Trophoblast cell (in vitro differentiated cells and primary cell): ENCODE data around the gene PCDHB10.
"Not testable (repeated sequence)": the region's sequence is repeated elsewhere in the genome, so short reads cannot be mapped to it uniquely, and the experiment has no call there.

ENCODE experiments used
- DNase-seq, 2 donors: peaks; one replicate each; pipeline ENCODE4 v3.0.0-alpha.2; 2016
- H2AFZ ChIP-seq: 2 replicates; pipeline ENCODE4 v1.6.1; 2013; ENCODE audit warnings: low read length, moderate library complexity, mild to moderate bottlenecking; ENCODE audit not compliant: insufficient read depth, poor library complexity
- H2AK5ac ChIP-seq: 2 replicates; pipeline ENCODE4 v1.6.1; 2013; ENCODE audit warnings: mild to moderate bottlenecking, low read length
- H2BK120ac ChIP-seq: 2 replicates; pipeline ENCODE4 v1.6.1; 2013; ENCODE audit warnings: low read length, mild to moderate bottlenecking, moderate library complexity; ENCODE audit not compliant: insufficient read depth, poor library complexity
- H2BK12ac ChIP-seq: 2 replicates; pipeline ENCODE4 v1.6.1; 2013; ENCODE audit warnings: mild to moderate bottlenecking, low read length, moderate library complexity
- H2BK5ac ChIP-seq: 2 replicates; pipeline ENCODE4 v1.6.1; 2013; ENCODE audit warnings: low read length, low read depth, moderate library complexity, mild to moderate bottlenecking; ENCODE audit not compliant: poor library complexity
- H3K14ac ChIP-seq: 2 replicates; pipeline ENCODE4 v1.6.1; 2013; ENCODE audit warnings: mild to moderate bottlenecking, low read length
- H3K18ac ChIP-seq: 2 replicates; pipeline ENCODE4 v1.6.1; 2013; ENCODE audit warnings: mild to moderate bottlenecking, low read length
- H3K23ac ChIP-seq: 2 replicates; pipeline ENCODE4 v1.6.1; 2013; ENCODE audit warnings: low read length
- H3K27ac ChIP-seq: 2 replicates; pipeline ENCODE4 v1.5.1; 2013; ENCODE audit warnings: low read depth, mild to moderate bottlenecking, inconsistent platforms, low read length, moderate library complexity
- H3K27me3 ChIP-seq: 2 replicates; pipeline ENCODE4 v1.6.1; 2013; ENCODE audit warnings: inconsistent platforms, mild to moderate bottlenecking, low read length, moderate library complexity; ENCODE audit not compliant: insufficient read depth
- H3K36me3 ChIP-seq, 2 experiments: 1 replicate in 1 of 2; 2 replicates in 1 of 2; pipeline ENCODE4 v1.6.1; 2013; ENCODE audit warnings: low read length in 2 of 2, mild to moderate bottlenecking in 2 of 2, moderate library complexity in 1 of 2; ENCODE audit not compliant: insufficient read depth in 2 of 2, control insufficient read depth in 1 of 2
- H3K4ac ChIP-seq: 2 replicates; pipeline ENCODE4 v1.6.1; 2013; ENCODE audit warnings: low read depth, mild to moderate bottlenecking, low read length, moderate library complexity
- H3K4me1 ChIP-seq, 2 experiments: 1 replicate in 1 of 2; 2 replicates in 1 of 2; pipeline ENCODE4 v1.6.1; 2013; ENCODE audit warnings: low read length in 2 of 2, mild to moderate bottlenecking in 2 of 2, moderate library complexity in 1 of 2; ENCODE audit not compliant: insufficient read depth in 2 of 2, control insufficient read depth in 1 of 2
- H3K4me2 ChIP-seq: 2 replicates; pipeline ENCODE4 v1.6.1; 2013; ENCODE audit warnings: inconsistent platforms, mild to moderate bottlenecking, low read length, moderate library complexity
- H3K4me3 ChIP-seq: 2 replicates; pipeline ENCODE4 v1.5.1; 2013; ENCODE audit warnings: mild to moderate bottlenecking, low read depth, low read length, inconsistent platforms
- H3K79me1 ChIP-seq: one replicate; pipeline ENCODE4 v1.6.1; 2013; ENCODE audit warnings: low read length
- H3K79me2 ChIP-seq: 2 replicates; pipeline ENCODE4 v1.6.1; 2013; ENCODE audit warnings: low read length, mild to moderate bottlenecking; ENCODE audit not compliant: control insufficient read depth, insufficient read depth, poor library complexity
- H3K9ac ChIP-seq: 2 replicates; pipeline ENCODE4 v1.6.1; 2013; ENCODE audit warnings: mild to moderate bottlenecking, low read length
- H3K9me3 ChIP-seq: 2 replicates; pipeline ENCODE4 v1.6.1; 2013; ENCODE audit warnings: low read depth, mild to moderate bottlenecking, control low read depth, inconsistent platforms, low read length; ENCODE audit not compliant: insufficient read depth
- H4K12ac ChIP-seq: 2 replicates; pipeline ENCODE4 v1.6.1; 2013; ENCODE audit warnings: low read depth, mild to moderate bottlenecking, low read length, moderate library complexity
- H4K8ac ChIP-seq: 2 replicates; pipeline ENCODE4 v1.6.1; 2013; ENCODE audit warnings: low read depth, mild to moderate bottlenecking, low read length, moderate library complexity
- H4K91ac ChIP-seq: one replicate; pipeline ENCODE4 v1.6.1; 2013; ENCODE audit warnings: low read depth, mild to moderate bottlenecking, low read length, moderate library complexity
- WGBS: extraction: QIAGEN DNeasy Blood & Tissue Kit; methylation state at CpG from one replicate; pipeline ENCODE4 v1.1.7; 2013; ENCODE audit warnings: missing lambda C conversion rate; ENCODE audit not compliant: insufficient read length, insufficient coverage; ENCODE audit errors: extremely low coverage; 5-methylcytosine and 5-hydroxymethylcytosine counted together

The PCDHB10 gene

DNA sequence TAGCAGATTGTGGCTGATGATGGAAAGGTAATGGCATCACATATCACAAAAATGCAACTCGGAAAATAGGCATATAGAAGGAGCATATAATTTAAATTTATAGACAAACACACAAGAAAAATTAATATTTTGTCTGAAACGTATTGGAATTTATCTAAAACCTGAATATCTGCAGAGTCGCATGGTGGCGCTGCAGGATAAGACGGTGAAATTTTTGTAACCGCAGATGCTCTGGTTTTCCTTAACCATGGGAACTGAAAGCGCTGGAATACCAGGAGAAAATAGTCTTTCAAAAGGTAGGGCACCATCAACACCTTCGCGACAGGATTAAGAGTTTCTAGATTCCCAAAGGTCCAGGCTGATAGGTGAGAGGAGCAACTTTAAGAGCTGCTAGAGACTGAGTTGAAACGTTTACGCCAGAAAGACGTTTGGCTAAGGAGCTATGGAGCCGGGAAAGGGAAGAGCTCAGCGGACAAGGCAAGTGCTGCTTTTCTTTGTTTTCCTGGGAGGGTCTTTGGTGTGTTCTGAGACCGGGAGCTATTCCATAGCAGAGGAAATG lies 42.0 kb downstream of the PCDHB10 start:
- no peaks in the 10 kb centered on the region for H3K79me2 ChIP-seq
- H3K27ac ChIP-seq = no peak overlapping the region
- no peak overlapping the region for H4K8ac ChIP-seq
- no peak overlapping the region for H2AK5ac ChIP-seq
- H4K91ac ChIP-seq = no peak overlapping the region
- no peak overlapping the region for H2BK12ac ChIP-seq
- H3K4ac ChIP-seq = no peak overlapping the region
- H3K4me3 ChIP-seq = no peak overlapping the region
- H3K79me1 ChIP-seq = no peaks in the 10 kb centered on the region
- DNase-seq = no peak
- no peak overlapping the region for H2AFZ ChIP-seq
- no peak overlapping the region for H2BK5ac ChIP-seq
- H3K14ac ChIP-seq = no peak overlapping the region
- H3K27me3 ChIP-seq = no peaks in the 10 kb centered on the region
- no peaks in the 10 kb centered on the region for H3K4me1 ChIP-seq
- H3K9me3 ChIP-seq = peaks cover 17% of the 10 kb centered on the region
- no CpG with 5 or more reads among the region's 15 CpGs for WGBS
- no peak overlapping the region for H4K12ac ChIP-seq
- no peak overlapping the region for H3K18ac ChIP-seq
- no peak overlapping the region for H3K23ac ChIP-seq
- H3K9ac ChIP-seq = no peak overlapping the region
- H3K36me3 ChIP-seq = peaks cover 0 to 8% of the 10 kb centered on the region in 2 experiments
- no peak overlapping the region for H3K4me2 ChIP-seq
- H2BK120ac ChIP-seq = no peak overlapping the region

DNA sequence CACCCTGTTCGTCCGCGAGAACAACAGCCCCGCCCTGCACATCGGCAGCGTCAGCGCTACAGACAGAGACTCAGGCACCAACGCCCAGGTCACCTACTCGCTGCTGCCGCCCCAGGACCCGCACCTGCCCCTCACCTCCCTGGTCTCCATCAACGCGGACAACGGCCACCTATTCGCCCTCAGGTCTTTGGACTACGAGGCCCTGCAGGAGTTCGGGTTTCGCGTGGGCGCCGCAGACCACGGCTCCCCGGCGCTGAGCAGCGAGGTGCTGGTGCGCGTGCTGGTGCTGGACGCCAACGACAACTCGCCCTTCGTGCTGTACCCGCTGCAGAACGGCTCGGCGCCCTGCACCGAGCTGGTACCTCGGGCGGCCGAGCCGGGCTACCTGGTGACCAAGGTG lies 43.8 kb downstream of the PCDHB10 start:
- not testable (repeated sequence) for H2AK5ac ChIP-seq, H3K27me3 ChIP-seq, H3K36me3 ChIP-seq, H3K27ac ChIP-seq, H4K12ac ChIP-seq, H3K18ac ChIP-seq, H3K79me1 ChIP-seq, H3K23ac ChIP-seq, DNase-seq, H3K4me2 ChIP-seq, H2AFZ ChIP-seq, H3K9ac ChIP-seq, H2BK5ac ChIP-seq, H3K14ac ChIP-seq, H4K91ac ChIP-seq, H2BK12ac ChIP-seq, H3K79me2 ChIP-seq, H4K8ac ChIP-seq, H3K4me1 ChIP-seq, H3K4me3 ChIP-seq, H2BK120ac ChIP-seq, H3K4ac ChIP-seq
- peaks cover 18% of the 10 kb centered on the region for H3K9me3 ChIP-seq
- WGBS = no CpG with 5 or more reads among the region's 40 CpGs

GRCh38 chr5:141236516-141237313 lies 44.6 kb downstream of the PCDHB10 start:
- Histone ChIP-seq H3K9me3 (peaks cover 23% of the 10 kb centered on the region), H2AK5ac (no peak overlapping the region), H3K18ac (no peak overlapping the region), H2AFZ (no peak overlapping the region), H2BK5ac (no peak overlapping the region), H3K27me3 (no peaks in the 10 kb centered on the region), H4K12ac (no peak overlapping the region), H3K4me3 (no peak overlapping the region), H4K8ac (no peak overlapping the region), H3K14ac (no peak overlapping the region), H3K36me3 (peaks cover 0 to 10% of the 10 kb centered on the region in 2 experiments), H3K79me1 (no peaks in the 10 kb centered on the region), H3K27ac (no peak overlapping the region), H3K79me2 (no peaks in the 10 kb centered on the region), H2BK12ac (no peak overlapping the region), H3K4ac (no peak overlapping the region), H3K23ac (no peak overlapping the region), H3K4me2 (no peak overlapping the region), H4K91ac (no peak overlapping the region), H3K9ac (no peak overlapping the region), H3K4me1 (no peaks in the 10 kb centered on the region), H2BK120ac (no peak overlapping the region)
- DNase-seq = no peak
- no CpG with 5 or more reads among the region's 32 CpGs for WGBS

- no peak overlapping the region for H3K18ac ChIP-seq
- no peaks in the 10 kb centered on the region for H3K79me2 ChIP-seq
- peaks cover 0 to 4% of the 10 kb centered on the region in 2 experiments for H3K36me3 ChIP-seq
- no peak overlapping the region for H4K8ac ChIP-seq
- H3K23ac ChIP-seq = no peak overlapping the region
- no peak overlapping the region for H2AFZ ChIP-seq
- no peak for DNase-seq
- no peaks in the 10 kb centered on the region for H3K27me3 ChIP-seq
- peak overlapping the region; percentile 12 for H3K4me3 ChIP-seq
- H3K14ac ChIP-seq = no peak overlapping the region
- no CpG with 5 or more reads among the region's 43 CpGs for WGBS
- H3K4me1 ChIP-seq = no peaks in the 10 kb centered on the region
- H3K79me1 ChIP-seq = no peaks in the 10 kb centered on the region
- no peak overlapping the region for H4K91ac ChIP-seq
- no peak overlapping the region for H3K9ac ChIP-seq
- peaks cover 16% of the 10 kb centered on the region for H3K9me3 ChIP-seq
- H4K12ac ChIP-seq = no peak overlapping the region
- H3K4me2 ChIP-seq = no peak overlapping the region
- H2BK120ac ChIP-seq = no peak overlapping the region
- no peak overlapping the region for H3K4ac ChIP-seq
- H2BK5ac ChIP-seq = no peak overlapping the region
- no peak overlapping the region for H2BK12ac ChIP-seq
- H3K27ac ChIP-seq = no peak overlapping the region
- H2AK5ac ChIP-seq = no peak overlapping the region
Measured at GRCh38 chr5:141241496-141241895, 49.3 kb downstream of the PCDHB10 start.
